ENCODE data around the gene NFX1. TPM values are rescaled to one million over a fixed set of nuclear protein-coding genes. Genes with fewer than 3 reads are reported as not detected.
A peak's percentile ranks its signal among the peaks of the same experiment; 100 is the strongest.

NFX1 gene
- total RNA-seq, 4 donors from 2014 or later = 44.7 to 65.3 (median 49.8) TPM

DNA sequence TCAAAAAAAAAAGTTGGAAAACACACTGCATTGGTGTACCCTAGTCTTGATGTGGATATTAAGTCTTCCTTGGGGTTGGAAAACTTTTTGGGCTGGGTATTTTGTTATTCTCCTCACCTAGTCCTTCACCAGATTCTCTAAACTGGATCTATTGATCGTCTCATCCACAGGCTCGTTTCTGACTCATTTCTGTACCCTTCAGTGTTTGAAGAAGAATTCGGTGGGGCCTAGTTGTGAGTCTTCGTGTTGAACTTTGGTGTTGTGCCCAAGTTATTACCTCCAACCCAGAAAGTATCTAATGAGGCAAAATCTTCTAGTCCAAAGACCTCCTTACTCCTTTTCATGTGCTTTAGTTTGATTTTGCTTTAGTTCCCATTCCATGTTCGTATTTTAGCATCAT lies 1.6 kb downstream of the NFX1 start:
- no peak for TF ChIP-seq POLR2A (IDR thresholded peaks at IDR 0.05)
- TF ChIP-seq, protein P1, sequence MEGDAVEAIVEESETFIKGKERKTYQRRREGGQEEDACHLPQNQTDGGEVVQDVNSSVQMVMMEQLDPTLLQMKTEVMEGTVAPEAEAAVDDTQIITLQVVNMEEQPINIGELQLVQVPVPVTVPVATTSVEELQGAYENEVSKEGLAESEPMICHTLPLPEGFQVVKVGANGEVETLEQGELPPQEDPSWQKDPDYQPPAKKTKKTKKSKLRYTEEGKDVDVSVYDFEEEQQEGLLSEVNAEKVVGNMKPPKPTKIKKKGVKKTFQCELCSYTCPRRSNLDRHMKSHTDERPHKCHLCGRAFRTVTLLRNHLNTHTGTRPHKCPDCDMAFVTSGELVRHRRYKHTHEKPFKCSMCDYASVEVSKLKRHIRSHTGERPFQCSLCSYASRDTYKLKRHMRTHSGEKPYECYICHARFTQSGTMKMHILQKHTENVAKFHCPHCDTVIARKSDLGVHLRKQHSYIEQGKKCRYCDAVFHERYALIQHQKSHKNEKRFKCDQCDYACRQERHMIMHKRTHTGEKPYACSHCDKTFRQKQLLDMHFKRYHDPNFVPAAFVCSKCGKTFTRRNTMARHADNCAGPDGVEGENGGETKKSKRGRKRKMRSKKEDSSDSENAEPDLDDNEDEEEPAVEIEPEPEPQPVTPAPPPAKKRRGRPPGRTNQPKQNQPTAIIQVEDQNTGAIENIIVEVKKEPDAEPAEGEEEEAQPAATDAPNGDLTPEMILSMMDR (IDR thresholded peaks at IDR 0.05) = no peak
- peaks cover 23 to 45% of the 10 kb centered on the region in 2 donors for H3K4me1 ChIP-seq
- no peak for DNase-seq
- H3K9me3 ChIP-seq = no peaks in the 10 kb centered on the region
- no peaks in the 10 kb centered on the region for H3K27me3 ChIP-seq
- intact Hi-C loops (cut with DNase I) = no loop called here
- no peak overlapping the region for H3K4me3 ChIP-seq (replicated peaks in 1 of 3)
- no peak overlapping the region for H3K27ac ChIP-seq
- 90 to 91% methylated on average over 5 of the region's 5 CpGs for WGBS, 2 donors
- H3K36me3 ChIP-seq = peaks cover 7 to 18% of the 10 kb centered on the region in 2 donors

DNA sequence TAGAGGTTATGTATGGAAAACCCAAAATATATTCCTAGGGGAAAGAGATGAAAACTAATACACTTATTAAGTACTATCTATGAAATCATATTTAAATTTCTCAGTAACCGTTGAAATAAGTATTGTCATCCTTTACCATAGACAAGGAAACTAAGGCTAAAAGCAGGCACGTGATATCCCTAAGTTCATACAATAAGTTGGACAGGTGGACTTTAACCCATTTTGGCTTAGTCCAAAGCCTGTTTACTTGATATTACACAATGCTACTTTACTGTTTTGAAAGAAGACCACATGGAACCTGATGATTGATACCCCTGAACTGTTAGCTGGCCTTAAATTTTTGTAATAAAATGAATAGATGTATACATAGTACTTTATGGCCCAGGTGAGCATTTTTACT lies 3.5 kb downstream of the NFX1 start:
- intact Hi-C loops (cut with DNase I) = no loop called here
- 89% methylated on average over 2 of the region's 2 CpGs for WGBS, 2 donors
- Histone ChIP-seq H3K9me3 (no peaks in the 10 kb centered on the region), H3K4me1 (peaks cover 30 to 60% of the 10 kb centered on the region in 2 donors), H3K27ac (no peak overlapping the region), H3K4me3 (replicated peaks in 1 of 3) (no peak overlapping the region), H3K27me3 (no peaks in the 10 kb centered on the region), H3K36me3 (peaks cover 7 to 24% of the 10 kb centered on the region in 2 donors)
- DNase-seq = no peak
- TF ChIP-seq, protein P1 (IDR thresholded peaks at IDR 0.05) = no peak
- no peak for TF ChIP-seq POLR2A (IDR thresholded peaks at IDR 0.05)

DNA sequence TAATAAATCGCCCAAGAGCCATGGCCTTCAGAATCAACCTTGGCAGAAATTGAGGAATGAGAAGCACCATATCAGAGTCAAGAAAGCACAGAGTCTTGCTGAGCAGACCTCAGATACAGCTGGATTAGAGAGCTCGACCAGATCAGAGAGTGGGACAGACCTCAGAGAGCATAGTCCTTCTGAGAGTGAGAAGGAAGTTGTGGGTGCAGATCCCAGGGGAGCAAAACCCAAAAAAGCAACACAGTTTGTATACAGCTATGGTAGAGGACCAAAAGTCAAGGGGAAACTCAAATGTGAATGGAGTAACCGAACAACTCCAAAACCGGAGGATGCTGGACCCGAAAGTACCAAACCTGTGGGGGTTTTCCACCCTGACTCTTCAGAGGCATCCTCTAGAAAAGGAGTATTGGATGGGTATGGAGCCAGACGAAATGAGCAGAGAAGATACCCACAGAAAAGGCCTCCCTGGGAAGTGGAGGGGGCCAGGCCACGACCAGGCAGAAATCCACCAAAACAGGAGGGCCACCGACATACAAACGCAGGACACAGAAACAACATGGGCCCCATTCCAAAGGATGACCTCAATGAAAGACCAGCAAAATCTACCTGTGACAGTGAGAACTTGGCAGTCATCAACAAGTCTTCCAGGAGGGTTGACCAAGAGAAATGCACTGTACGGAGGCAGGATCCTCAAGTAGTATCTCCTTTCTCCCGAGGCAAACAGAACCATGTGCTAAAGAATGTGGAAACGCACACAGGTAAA lies 4.5 kb downstream of the NFX1 start:
- no peak for TF ChIP-seq POLR2A (IDR thresholded peaks at IDR 0.05)
- H3K27me3 ChIP-seq = no peaks in the 10 kb centered on the region
- H3K9me3 ChIP-seq = no peaks in the 10 kb centered on the region
- intact Hi-C loops (cut with DNase I) = no loop called here
- no peak overlapping the region for H3K27ac ChIP-seq
- no peak overlapping the region for H3K4me3 ChIP-seq (replicated peaks in 1 of 3)
- H3K36me3 ChIP-seq = peaks cover 14 to 24% of the 10 kb centered on the region in 2 donors
- DNase-seq = no peak
- 94 to 95% methylated on average over 12 of the region's 12 CpGs for WGBS, 2 donors
- peaks cover 24 to 52% of the 10 kb centered on the region in 2 donors for H3K4me1 ChIP-seq

DNA sequence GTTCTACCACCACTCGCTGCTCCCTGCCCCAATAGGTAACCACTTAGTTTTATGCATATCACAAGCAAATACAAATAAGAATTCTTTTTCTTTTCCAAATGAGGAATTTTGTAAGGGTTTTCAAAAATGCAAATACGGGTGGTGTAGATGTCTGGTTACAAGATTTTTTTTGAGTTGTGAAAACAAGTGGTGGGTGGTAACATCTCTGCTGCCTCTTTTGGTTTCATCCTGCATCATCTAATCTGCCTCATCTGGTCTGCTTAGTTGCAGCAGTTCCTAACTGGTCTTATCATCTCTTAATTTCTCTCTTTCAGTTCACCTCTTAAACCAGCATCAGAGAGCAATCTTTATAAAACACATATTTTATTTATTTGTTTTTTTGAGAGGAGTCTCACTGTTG lies 5.3 kb downstream of the NFX1 start:
- no peak for DNase-seq
- TF ChIP-seq, protein P1 (IDR thresholded peaks at IDR 0.05) = no peak
- TF ChIP-seq POLR2A (IDR thresholded peaks at IDR 0.05) = no peak
- intact Hi-C loops (cut with DNase I) = no loop called here
- no peaks in the 10 kb centered on the region for H3K9me3 ChIP-seq
- WGBS, 2 donors = 91 to 92% methylated on average over 2 of the region's 2 CpGs
- no peaks in the 10 kb centered on the region for H3K27me3 ChIP-seq
- peaks cover 14 to 24% of the 10 kb centered on the region in 2 donors for H3K36me3 ChIP-seq
- H3K4me1 ChIP-seq = peaks cover 24 to 52% of the 10 kb centered on the region in 2 donors
- H3K27ac ChIP-seq = no peak overlapping the region
- H3K4me3 ChIP-seq (replicated peaks in 1 of 3) = no peak overlapping the region

DNA sequence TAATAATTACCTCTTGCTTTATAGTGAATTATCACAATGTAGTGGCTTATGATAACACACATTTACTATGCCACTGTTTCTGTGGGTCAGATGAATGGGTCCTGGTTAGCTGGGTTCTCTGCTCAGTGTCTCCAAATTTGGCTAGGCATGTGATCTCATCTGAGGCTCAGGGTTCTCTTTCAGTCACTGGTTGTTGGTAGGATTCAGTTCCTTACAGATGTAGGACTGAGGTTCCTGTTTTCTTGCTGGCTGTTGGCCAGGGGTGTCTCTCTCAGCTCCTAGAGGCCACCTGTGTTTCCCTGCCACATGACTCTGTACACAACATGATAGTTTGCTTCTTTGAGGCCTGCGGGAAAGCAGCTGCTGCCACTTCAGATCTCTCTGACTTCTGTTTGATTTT lies 7.1 kb downstream of the NFX1 start:
- no peaks in the 10 kb centered on the region for H3K27me3 ChIP-seq
- intact Hi-C loops (cut with DNase I) = no loop called here
- TF ChIP-seq, protein P1 (IDR thresholded peaks at IDR 0.05) = no peak
- TF ChIP-seq POLR2A (IDR thresholded peaks at IDR 0.05) = no peak
- 67 to 71% methylated on average over 1 of the region's 1 CpG for WGBS, 2 donors
- H3K4me3 ChIP-seq (replicated peaks in 1 of 3) = no peak overlapping the region
- no peaks in the 10 kb centered on the region for H3K9me3 ChIP-seq
- no peak overlapping the region for H3K27ac ChIP-seq
- H3K36me3 ChIP-seq = peaks cover 18 to 40% of the 10 kb centered on the region in 2 donors
- H3K4me1 ChIP-seq = peaks cover 10 to 39% of the 10 kb centered on the region in 2 donors
- peak; percentile 23 to 25 for DNase-seq

Measured in thyroid gland (tissue), 4 donors.